ENCODE results near the gene BIN1. TPM values are rescaled to one million over a fixed set of nuclear protein-coding genes. Genes with fewer than 3 reads are reported as not detected.

BIN1 gene
- total and polyA plus RNA-seq, 2 of the 4 experiments (the other 2 are of a cell fraction) = 18.1 to 25.7 TPM

DNA sequence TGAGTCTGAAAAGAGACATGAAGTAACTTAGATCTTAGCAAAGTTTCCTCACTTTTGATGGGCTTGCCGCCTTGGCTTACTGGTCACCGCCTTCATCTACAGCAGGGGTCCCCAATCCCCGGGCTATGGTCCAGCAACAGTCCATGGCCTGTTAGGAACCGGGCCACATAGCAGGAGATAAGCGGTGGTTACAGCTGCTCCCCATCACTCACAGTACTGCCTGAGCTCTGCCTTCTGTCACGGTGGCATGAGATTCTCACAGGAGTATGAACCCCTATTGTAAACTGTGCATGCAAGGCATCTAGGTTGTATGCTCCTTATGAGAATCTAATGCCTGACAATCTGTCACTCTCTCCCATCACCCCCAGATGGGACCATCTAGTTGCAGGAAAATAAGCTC is 72.9 kb downstream of the BIN1 start:
- no peak overlapping the region for H4K91ac ChIP-seq (ENCODE audit: insufficient read depth, low read depth, low read length)
- WGBS, 2 experiments (ENCODE audit: extremely low coverage in 2 of 2, insufficient read length in 1 of 2) = 7% methylated on average over 4 of the region's 6 CpGs; no CpG with 5 or more reads in 1 of the 2 experiments
- H2BK20ac ChIP-seq (ENCODE audit: low read depth, low read length) = peak overlapping the region; percentile 35; the same call in 1 of the 2 replicates
- H3K4me2 ChIP-seq (ENCODE audit: low read depth, low read length) = no peak overlapping the region; the same call in 1 of the 2 replicates
- ATAC-seq (ENCODE audit: low read depth) (peak; percentile 54), DNase-seq (no peak)
- H4K5ac ChIP-seq (ENCODE audit: low read depth, low read length) = no peak overlapping the region
- no peak overlapping the region for H3K18ac ChIP-seq (ENCODE audit: low read depth, low read length)
- POLR2A ChIA-PET (ENCODE audit: unreplicated experiment) = no interaction called here
- no peaks in the 10 kb centered on the region for H3K36me3 ChIP-seq (ENCODE audit: control insufficient read depth, insufficient read depth, low read length)
- no peak overlapping the region for H3K56ac ChIP-seq (ENCODE audit: extremely low read depth, insufficient read depth, low read length)
- peaks cover 6% of the 10 kb centered on the region; the same call in 1 of the 2 replicates for H3K4me1 ChIP-seq (ENCODE audit: control insufficient read depth, insufficient read depth, low read length)
- no TSS peak for BruUV-seq (replicated peaks)
- dilution Hi-C loops (cut with HindIII; ENCODE audit: low sequenced_read_pairs, unreplicated experiment) (no loop called here), intact Hi-C loops (cut with micrococcal nuclease) (no loop called here), in situ Hi-C loops (cut with MboI; ENCODE audit: low sequenced_read_pairs) (no loop called here)
- 0 out of 2 replicates have a peak overlapping the region, but pooled peaks have one; percentile 16 for H3K14ac ChIP-seq (replicated peaks; ENCODE audit: low read depth, low read length)
- H2AK9ac ChIP-seq (replicated peaks; ENCODE audit: low read depth, low read length, poor library complexity) = no peak overlapping the region
- 0 out of 2 replicates have a peak overlapping the region, but pooled peaks have one; percentile 7 for H3K23ac ChIP-seq (ENCODE audit: low read depth, low read length)
- no peaks in the 10 kb centered on the region for H4K20me1 ChIP-seq (ENCODE audit: insufficient read depth, low read length)
- no peak overlapping the region for H2AK5ac ChIP-seq (ENCODE audit: low read depth, low read length)
- TF ChIP-seq MAFK (IDR thresholded peaks at IDR 0.05; ENCODE audit: low read depth, low read length) (no peak), CHD1 (IDR thresholded peaks at IDR 0.05; ENCODE audit: low read depth, low read length) (no peak), USF2 (IDR thresholded peaks at IDR 0.05; ENCODE audit: low read depth, low read length) (no peak), ELK1 (IDR thresholded peaks at IDR 0.05; ENCODE audit: borderline replicate concordance, low read depth, low read length) (no peak), SMC3 (IDR thresholded peaks at IDR 0.05; ENCODE audit: low read depth, low read length) (no peak), RFX5 (IDR thresholded peaks at IDR 0.05; ENCODE audit: low read depth, low read length) (no peak), CTCF (conservative IDR thresholded peaks at IDR 0.05; ENCODE audit: low read depth, low read length) (no peak), FOS (IDR thresholded peaks at IDR 0.05; ENCODE audit: low read depth, low read length) (no peak)
- peaks cover 9% of the 10 kb centered on the region for H3K9me1 ChIP-seq (ENCODE audit: insufficient read depth, low read length)
- H3K9ac ChIP-seq (ENCODE audit: low read depth, low read length) = no peak overlapping the region
- H2BK15ac ChIP-seq (ENCODE audit: low read depth, low read length) = no peak overlapping the region
- no peaks in the 10 kb centered on the region; the same call in 1 of the 2 replicates for H3K27me3 ChIP-seq (ENCODE audit: control insufficient read depth, insufficient read depth, low read length)
- CTCF ChIA-PET = no interaction called here
- no peak overlapping the region for H2BK120ac ChIP-seq (ENCODE audit: low read depth, low read length)
- no peak overlapping the region; the same call in none of the 2 replicates for H3K4ac ChIP-seq (ENCODE audit: low read depth, low read length)
- peak overlapping the region in 1 of 2 experiments; percentile 53; a peak in 1 of 4 replicates for H4K8ac ChIP-seq (ENCODE audit: low read depth in 2 of 2, low read length in 2 of 2)
- H2AFZ ChIP-seq (replicated peaks; ENCODE audit: low read length, poor library complexity) = no peak overlapping the region
- H2BK5ac ChIP-seq (ENCODE audit: low read depth, low read length, poor library complexity, severe bottlenecking) = no peak overlapping the region
- H3K4me3 ChIP-seq (ENCODE audit: insufficient read depth, low read depth, low read length) = no peak overlapping the region
- H3K9me3 ChIP-seq (ENCODE audit: control insufficient read depth, insufficient read depth, low read length) = no peaks in the 10 kb centered on the region
- peak overlapping the region; percentile 5; the same call in 1 of the 2 replicates for H3K27ac ChIP-seq (ENCODE audit: insufficient read depth, low read length)
- no peaks in the 10 kb centered on the region for H3K79me1 ChIP-seq (ENCODE audit: low read depth in 1 of 2, low read length in 2 of 2)

All from IMR-90 (cell line).